ENCODE results near the gene ZMYND8. TPM values are rescaled to one million over a fixed set of nuclear protein-coding genes. Genes with fewer than 3 reads are reported as not detected.
A peak's percentile ranks its signal among the peaks of the same experiment; 100 is the strongest.

Gene ZMYND8
- total RNA-seq, 4 donors from 2014 or later: 22.7 to 44.5 (median 28.6) TPM

GRCh38 chr20:47304287-47304686 lies 52.2 kb downstream of the ZMYND8 start:
- ATAC-seq (ENCODE audit: low FRiP score) (no peak), DNase-seq (ENCODE audit: low spot score) (no peak)
- TF ChIP-seq, protein P1, sequence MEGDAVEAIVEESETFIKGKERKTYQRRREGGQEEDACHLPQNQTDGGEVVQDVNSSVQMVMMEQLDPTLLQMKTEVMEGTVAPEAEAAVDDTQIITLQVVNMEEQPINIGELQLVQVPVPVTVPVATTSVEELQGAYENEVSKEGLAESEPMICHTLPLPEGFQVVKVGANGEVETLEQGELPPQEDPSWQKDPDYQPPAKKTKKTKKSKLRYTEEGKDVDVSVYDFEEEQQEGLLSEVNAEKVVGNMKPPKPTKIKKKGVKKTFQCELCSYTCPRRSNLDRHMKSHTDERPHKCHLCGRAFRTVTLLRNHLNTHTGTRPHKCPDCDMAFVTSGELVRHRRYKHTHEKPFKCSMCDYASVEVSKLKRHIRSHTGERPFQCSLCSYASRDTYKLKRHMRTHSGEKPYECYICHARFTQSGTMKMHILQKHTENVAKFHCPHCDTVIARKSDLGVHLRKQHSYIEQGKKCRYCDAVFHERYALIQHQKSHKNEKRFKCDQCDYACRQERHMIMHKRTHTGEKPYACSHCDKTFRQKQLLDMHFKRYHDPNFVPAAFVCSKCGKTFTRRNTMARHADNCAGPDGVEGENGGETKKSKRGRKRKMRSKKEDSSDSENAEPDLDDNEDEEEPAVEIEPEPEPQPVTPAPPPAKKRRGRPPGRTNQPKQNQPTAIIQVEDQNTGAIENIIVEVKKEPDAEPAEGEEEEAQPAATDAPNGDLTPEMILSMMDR (IDR thresholded peaks at IDR 0.05): no peak

- no peak for DNase-seq (ENCODE audit: low spot score)
- ATAC-seq (ENCODE audit: low FRiP score): no peak
- TF ChIP-seq, protein P1 (IDR thresholded peaks at IDR 0.05): no peak
These were observed 52.8 kb downstream of the ZMYND8 start for GRCh38 chr20:47303736-47304135.

- DNase-seq (ENCODE audit: low spot score) (no peak), ATAC-seq (ENCODE audit: low FRiP score) (no peak)
- TF ChIP-seq, protein P1 (IDR thresholded peaks at IDR 0.05): no peak
These were observed 56.4 kb downstream of the ZMYND8 start for GRCh38 chr20:47300071-47300470.

DNA sequence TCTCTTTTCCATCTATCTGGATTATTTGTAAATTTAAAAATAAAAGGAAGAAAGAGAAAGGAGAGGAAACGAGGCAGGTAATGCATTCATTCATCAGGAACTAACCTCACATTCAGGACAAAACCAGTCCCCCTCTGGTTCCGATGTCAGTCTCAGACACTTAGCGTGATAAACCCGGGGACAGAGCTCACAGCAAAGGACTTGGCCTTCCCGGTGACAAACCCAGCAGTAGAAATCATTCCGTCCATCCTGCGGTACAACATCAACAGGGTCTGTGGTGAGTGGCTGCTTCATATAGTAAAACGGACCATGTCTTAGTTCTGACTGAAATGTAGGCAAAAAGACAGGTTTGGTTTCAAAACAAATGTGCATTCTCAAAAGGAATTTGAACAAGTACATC lies 57.9 kb downstream of the ZMYND8 start:
- TF ChIP-seq, protein P1 (IDR thresholded peaks at IDR 0.05): no peak
- ATAC-seq (ENCODE audit: low FRiP score) (no peak), DNase-seq (ENCODE audit: low spot score) (no peak)

DNA sequence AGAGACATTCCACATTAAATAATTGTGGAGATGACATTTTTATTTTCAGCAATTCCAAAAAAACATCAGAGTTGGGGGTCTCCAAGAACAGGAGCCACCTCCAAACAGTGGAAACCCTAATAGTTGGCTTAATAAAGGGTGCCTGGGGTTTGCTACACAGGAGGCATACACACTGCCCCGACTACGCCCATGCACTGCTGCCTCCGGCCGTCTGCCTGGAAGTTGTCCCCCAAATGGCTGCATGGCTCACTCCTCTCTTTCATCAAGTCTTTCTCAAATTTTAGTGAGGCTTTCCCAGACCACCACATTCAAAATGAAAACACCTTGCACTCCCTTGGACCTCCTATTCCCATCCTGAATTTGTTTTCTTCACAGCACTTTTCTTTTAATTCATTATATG lies 58.8 kb downstream of the ZMYND8 start:
- ATAC-seq (ENCODE audit: low FRiP score) (no peak), DNase-seq (ENCODE audit: low spot score) (no peak)
- TF ChIP-seq, protein P1 (IDR thresholded peaks at IDR 0.05): no peak

DNA sequence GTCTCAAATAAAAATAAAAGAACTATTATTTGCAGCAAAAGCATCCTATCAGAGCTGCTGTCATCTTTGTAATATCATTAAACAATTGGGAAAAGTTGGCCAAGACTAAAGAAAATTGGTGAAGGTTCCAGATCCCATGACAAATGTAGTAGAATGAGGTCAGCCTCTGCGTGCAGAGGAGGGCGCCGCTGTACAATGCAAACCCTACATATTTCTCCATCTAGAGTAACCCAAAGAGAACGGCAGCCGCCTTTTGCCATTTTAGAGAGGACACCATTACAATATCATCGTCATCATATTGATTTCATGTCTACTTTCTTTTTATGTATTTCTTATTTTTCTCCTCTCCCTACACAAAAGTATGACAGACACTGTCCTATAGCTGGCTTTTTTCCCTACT lies 59.5 kb downstream of the ZMYND8 start:
- ATAC-seq (ENCODE audit: low FRiP score) (no peak), DNase-seq (ENCODE audit: low spot score) (no peak)
- TF ChIP-seq, protein P1 (IDR thresholded peaks at IDR 0.05): no peak

GRCh38 chr20:47295921-47296426 lies 60.5 kb downstream of the ZMYND8 start:
- ATAC-seq (ENCODE audit: low FRiP score) (peak; percentile 82), DNase-seq (ENCODE audit: low spot score) (no peak)
- TF ChIP-seq, protein P1 (IDR thresholded peaks at IDR 0.05): no peak
